ENCODE measurements around the gene BEND7. TPM values are rescaled to one million over a fixed set of nuclear protein-coding genes. Genes with fewer than 3 reads are reported as not detected.

Gene BEND7
- total RNA-seq, 1 experiment from 2014 or later: 1.7 TPM

GRCh38 chr10:13399752-13400151 lies 129.1 kb downstream of the BEND7 start:
- no peaks in the 10 kb centered on the region for H3K36me3 ChIP-seq (ENCODE audit: low read depth)
- H3K79me2 ChIP-seq (ENCODE audit: low read depth): no peaks in the 10 kb centered on the region
- no TSS peak for BruUV-seq (replicated peaks)
- no peak for TF ChIP-seq CTCF (conservative IDR thresholded peaks at IDR 0.05)
- no peaks in the 10 kb centered on the region for H3K9me2 ChIP-seq (ENCODE audit: insufficient read depth)
- H3K27ac ChIP-seq: no peak overlapping the region
- no peak overlapping the region for H3K4me2 ChIP-seq
- H3K4me1 ChIP-seq (replicated peaks; ENCODE audit: insufficient read depth): no peaks in the 10 kb centered on the region
- intact Hi-C loops (cut with micrococcal nuclease; ENCODE audit: unreplicated experiment): no loop called here
- ChIA-PET POLR2A (ENCODE audit: unreplicated experiment) (no interaction called here), CTCF (no interaction called here)
- no peaks in the 10 kb centered on the region for H3K9me3 ChIP-seq (ENCODE audit: insufficient read depth, low read depth)
- H2AFZ ChIP-seq: no peak overlapping the region
- DNase-seq: no peak
- H4K20me1 ChIP-seq (ENCODE audit: insufficient read depth): no peaks in the 10 kb centered on the region
- H3K4me3 ChIP-seq: no peak overlapping the region
- no peaks in the 10 kb centered on the region for H3F3A ChIP-seq (ENCODE audit: insufficient read depth, low read depth)
- H3K27me3 ChIP-seq (ENCODE audit: insufficient read depth, low read depth): peaks cover 6% of the 10 kb centered on the region; the same call in 1 of the 2 replicates

- peaks cover 6% of the 10 kb centered on the region; the same call in 1 of the 2 replicates for H3K27me3 ChIP-seq (ENCODE audit: insufficient read depth, low read depth)
- H3K4me2 ChIP-seq: no peak overlapping the region
- H3K79me2 ChIP-seq (ENCODE audit: low read depth): no peaks in the 10 kb centered on the region
- no peak for DNase-seq
- no peaks in the 10 kb centered on the region for H3K36me3 ChIP-seq (ENCODE audit: low read depth)
- TF ChIP-seq CTCF (conservative IDR thresholded peaks at IDR 0.05): no peak
- POLR2A ChIA-PET (ENCODE audit: unreplicated experiment): no interaction called here
- no peaks in the 10 kb centered on the region for H3K4me1 ChIP-seq (replicated peaks; ENCODE audit: insufficient read depth)
- H3K9me3 ChIP-seq (ENCODE audit: insufficient read depth, low read depth): no peaks in the 10 kb centered on the region
- H2AFZ ChIP-seq: no peak overlapping the region
- no peaks in the 10 kb centered on the region for H3K9me2 ChIP-seq (ENCODE audit: insufficient read depth)
- intact Hi-C loops (cut with micrococcal nuclease; ENCODE audit: unreplicated experiment): no loop called here
- no peak overlapping the region for H3K4me3 ChIP-seq
- no peak overlapping the region for H3K27ac ChIP-seq
- no peaks in the 10 kb centered on the region for H3F3A ChIP-seq (ENCODE audit: insufficient read depth, low read depth)
- no peaks in the 10 kb centered on the region for H4K20me1 ChIP-seq (ENCODE audit: insufficient read depth)
- CTCF ChIA-PET: no interaction called here
- no TSS peak for BruUV-seq (replicated peaks)
Measured at GRCh38 chr10:13399236-13399635, 129.6 kb downstream of the BEND7 start.

DNA sequence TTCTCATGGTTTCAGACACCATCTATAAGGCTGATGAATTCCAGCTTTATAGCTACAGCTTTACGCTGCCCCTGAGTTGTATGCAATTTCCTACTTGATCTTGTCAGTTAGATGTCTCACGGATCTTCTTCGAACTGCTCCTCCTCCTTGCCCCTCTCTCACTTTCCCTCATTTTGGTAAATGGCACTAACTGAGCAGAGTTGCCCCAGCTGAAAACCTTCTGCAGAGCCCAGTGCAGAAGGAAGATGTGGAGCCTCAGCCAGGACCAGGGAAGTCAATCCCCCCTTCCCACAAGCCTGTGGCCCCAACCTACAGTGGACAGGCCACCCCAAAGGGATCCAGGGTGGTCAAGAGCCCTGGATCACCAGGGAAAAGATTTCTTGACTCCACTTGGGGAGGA lies 131.8 kb downstream of the BEND7 start:
- Histone ChIP-seq H3K27me3 (ENCODE audit: insufficient read depth, low read depth) (peaks cover 23% of the 10 kb centered on the region), H3K4me2 (no peak overlapping the region), H2AFZ (no peak overlapping the region), H3K79me2 (ENCODE audit: low read depth) (no peaks in the 10 kb centered on the region), H3K4me1 (replicated peaks; ENCODE audit: insufficient read depth) (no peaks in the 10 kb centered on the region), H3K4me3 (no peak overlapping the region), H3K9me3 (ENCODE audit: insufficient read depth, low read depth) (no peaks in the 10 kb centered on the region), H3K27ac (no peak overlapping the region), H3K9me2 (ENCODE audit: insufficient read depth) (no peaks in the 10 kb centered on the region), H3K36me3 (ENCODE audit: low read depth) (no peaks in the 10 kb centered on the region), H4K20me1 (ENCODE audit: insufficient read depth) (no peaks in the 10 kb centered on the region), H3F3A (ENCODE audit: insufficient read depth, low read depth) (no peaks in the 10 kb centered on the region)
- ChIA-PET CTCF (no interaction called here), POLR2A (ENCODE audit: unreplicated experiment) (no interaction called here)
- BruUV-seq (replicated peaks): no TSS peak
- no peak for DNase-seq
- TF ChIP-seq EZH2 (IDR thresholded peaks at IDR 0.05; ENCODE audit: low read depth) (no peak), CTCF (conservative IDR thresholded peaks at IDR 0.05) (no peak)
- intact Hi-C loops (cut with micrococcal nuclease; ENCODE audit: unreplicated experiment): no loop called here

All from PC-9 (cell line).